GM18499 (cell line): ENCODE results near the gene EHF.

Source experiments
- ATAC-seq: cut with Tn5 transposase; IDR thresholded peaks from one replicate; pipeline ENCODE4 v1.9.1; 2021; ENCODE audit warnings: moderate number of reproducible peaks; ENCODE audit not compliant: insufficient read depth, unreplicated experiment

EHF gene

DNA sequence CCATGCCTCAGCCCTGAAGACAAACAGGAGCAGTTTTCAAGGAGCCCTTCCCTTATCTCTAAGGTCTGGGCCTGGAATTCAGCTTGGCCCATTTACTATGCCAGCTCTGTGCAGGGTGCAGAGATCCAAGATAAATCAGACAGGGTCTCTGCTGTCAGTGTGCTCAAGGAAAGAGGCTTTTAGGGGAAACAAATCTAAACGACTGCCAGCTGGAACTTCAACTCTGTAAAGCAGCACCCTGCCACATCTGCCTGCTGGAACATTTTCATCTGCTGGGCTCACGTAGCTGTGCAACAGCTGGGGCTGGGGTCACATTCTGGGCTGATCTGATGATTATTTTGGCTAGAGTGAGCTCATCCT, 19.8 kb upstream of the EHF start:
- ATAC-seq, result no peak

- ATAC-seq, result no peak
Measured at GRCh38 chr11:34601609-34602008, 19.3 kb upstream of the EHF start.

GRCh38 chr11:34602245-34602644, 18.6 kb upstream of the EHF start:
- no peak for ATAC-seq

- ATAC-seq, result no peak
Measured at GRCh38 chr11:34603129-34604001, 17.5 kb upstream of the EHF start.

DNA sequence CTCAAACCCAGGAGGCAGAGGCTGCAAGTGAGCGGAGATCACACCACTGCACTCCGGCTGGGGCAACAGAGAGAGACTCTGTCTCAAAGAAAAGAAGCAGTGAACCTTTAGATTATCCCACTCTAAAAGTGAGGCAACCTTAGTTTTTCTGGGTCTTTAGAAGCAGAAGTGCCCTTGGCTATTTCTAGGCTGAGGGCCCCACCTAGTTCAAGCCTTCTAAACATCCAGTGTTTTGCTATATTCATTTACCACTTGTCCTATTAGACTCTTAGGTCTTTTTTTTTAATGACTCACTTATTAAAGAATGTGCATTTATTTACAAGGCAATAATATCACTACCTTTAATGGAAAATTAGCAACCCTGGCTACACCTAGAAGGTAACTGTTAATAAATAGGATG, 16.7 kb upstream of the EHF start:
- ATAC-seq, result no peak

- ATAC-seq, result no peak
Measured at GRCh38 chr11:34604911-34605310, 16.0 kb upstream of the EHF start.

DNA sequence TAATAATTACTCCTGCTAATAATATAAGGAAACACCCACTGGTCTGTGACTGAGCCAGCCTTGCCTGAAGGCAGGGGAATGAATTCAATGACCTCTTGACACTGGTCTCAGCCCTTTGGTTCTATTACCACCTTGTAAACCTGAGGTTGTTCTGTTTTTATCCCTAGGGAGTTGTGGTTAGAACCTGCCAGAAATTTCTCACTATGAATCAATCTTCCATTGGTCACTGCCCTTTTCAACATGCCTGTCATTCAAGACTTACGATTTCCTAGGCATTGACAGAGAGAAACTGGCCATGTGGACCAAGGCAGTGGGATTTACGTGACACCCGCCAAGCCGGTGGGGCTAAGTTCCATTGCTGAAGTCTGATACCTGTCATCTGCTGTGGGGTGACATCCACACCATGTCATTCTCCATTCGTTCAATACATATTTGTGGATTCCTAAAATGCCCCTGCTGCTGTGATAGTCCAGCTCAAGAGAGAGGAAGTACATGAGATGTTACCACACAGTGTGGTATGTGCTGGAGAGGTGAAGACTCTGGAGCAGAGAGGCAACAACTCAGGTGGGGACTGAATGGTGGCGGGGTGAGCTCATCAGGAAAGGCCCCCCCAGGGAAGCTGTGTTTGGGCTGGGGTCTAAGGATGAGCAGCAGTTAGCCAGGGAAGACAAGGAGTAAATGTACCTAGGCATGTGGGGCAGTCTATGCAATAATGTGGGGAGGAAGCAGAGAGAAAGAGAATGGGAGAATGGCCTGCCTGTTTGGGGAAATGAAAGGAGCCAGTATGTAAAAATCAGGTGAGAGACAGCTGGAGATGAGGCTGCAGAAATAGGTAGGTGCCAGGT, 15.2 kb upstream of the EHF start:
- ATAC-seq, result no peak

GRCh38 chr11:34606326-34607120, 14.4 kb upstream of the EHF start:
- ATAC-seq, result no peak

DNA sequence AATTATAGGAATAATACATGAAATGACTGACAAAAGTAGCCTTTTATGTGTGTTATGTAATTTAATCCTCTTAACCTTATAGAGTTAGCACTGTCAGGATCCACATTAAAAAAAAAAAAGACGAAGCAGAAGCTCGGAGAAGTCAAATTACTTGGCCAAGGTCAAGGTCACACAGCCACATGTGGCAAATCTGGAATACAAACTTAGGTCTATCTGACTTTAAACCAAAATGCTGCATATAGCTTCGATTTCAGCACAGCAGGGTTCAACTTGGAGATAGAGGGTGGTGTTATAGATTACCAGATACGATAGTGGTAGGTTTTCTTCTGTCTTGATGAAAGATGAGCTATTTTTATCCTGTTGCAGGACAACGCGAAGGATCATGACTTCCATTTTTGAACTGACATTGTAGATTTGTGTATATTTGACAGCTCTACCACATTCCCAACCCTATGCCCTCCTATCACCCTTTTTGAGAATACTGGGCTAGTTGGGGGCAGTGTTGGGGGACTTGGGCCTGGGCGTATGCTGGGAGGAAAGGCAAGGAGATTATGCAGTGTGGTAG, 11.6 kb upstream of the EHF start:
- no peak for ATAC-seq

GRCh38 chr11:34609850-34610249, 11.0 kb upstream of the EHF start:
- ATAC-seq, result no peak

DNA sequence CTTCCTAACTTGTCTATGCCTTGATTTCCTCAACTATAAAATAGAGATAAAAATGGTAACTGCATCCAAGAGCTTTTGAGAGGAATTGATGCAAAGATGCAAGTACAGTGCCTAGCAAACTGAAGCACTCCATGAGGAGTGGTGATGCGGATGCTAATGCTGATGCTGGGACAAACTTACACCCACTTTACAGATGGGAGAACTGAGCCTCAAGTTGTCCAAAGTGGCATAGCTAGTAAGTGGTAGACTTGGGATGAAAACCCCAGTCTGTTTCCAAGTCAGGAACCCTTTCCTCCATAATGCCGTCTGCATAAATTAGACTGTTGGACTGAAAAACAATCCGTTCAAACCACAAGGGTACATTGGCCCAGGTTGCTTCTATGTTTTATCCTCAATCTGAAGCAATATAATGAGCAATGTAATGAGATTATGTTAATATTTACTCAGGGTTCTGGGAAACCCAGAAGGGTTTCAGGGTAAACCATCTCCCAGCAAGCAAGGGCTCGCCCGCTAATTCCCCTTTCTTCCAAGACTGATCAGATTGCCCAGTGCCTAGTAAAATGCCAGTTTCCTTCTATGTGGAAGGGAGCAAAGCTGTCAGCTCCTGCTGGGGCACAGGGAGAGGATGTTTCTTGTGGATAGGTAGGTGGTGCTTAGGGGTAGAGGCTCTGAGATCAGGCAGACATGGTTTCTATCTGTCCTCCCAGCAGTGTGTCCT, 10.4 kb upstream of the EHF start:
- ATAC-seq, result no peak

DNA sequence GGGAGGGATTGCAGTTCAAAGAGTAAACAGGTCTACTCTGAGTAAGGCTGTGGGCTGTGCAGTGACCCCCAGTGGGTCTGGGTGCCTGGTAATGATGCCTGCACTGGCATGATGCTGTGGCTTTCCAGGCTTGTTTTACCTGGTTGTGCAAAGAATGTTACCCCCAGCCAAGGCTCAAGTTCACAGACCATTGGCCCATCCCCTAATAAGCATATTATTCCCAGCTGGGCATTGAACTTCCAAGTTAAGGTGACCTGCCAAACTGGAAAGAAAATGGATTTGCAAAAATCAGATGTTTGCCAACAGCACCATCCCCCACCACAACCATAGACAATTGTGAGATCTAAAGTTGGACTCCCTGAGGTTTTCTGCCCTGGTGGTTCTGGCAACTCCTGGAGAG, 7.9 kb upstream of the EHF start:
- no peak for ATAC-seq

- peak; percentile 71 for ATAC-seq
Measured at GRCh38 chr11:34613552-34614056, 7.3 kb upstream of the EHF start.

GRCh38 chr11:34614344-34615104, 6.4 kb upstream of the EHF start:
- no peak for ATAC-seq

- no peak for ATAC-seq
Measured at GRCh38 chr11:34616086-34616485, 4.8 kb upstream of the EHF start.

- no peak for ATAC-seq
Measured at GRCh38 chr11:34616830-34617504, 3.9 kb upstream of the EHF start.

DNA sequence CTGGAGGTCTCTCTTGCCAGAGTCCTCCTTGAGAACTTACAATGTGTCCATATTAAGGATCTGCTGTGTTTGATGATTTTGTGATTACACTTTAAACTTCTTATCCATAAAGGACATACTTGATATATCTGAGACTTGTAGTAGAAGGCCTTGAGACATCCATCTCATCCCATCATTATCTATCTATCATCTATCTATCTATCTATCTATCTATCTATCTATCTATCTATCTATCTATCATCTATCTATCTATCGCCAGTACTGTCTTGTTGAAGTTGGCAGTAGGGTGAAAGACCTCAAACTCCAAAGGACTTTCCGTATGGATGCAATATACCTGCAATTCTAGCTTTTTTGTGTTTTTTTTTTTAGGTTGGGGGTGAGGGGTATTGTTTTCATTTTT, 2.5 kb upstream of the EHF start:
- ATAC-seq, result no peak

- ATAC-seq, result no peak
Measured at GRCh38 chr11:34619062-34619516, 1.8 kb upstream of the EHF start.
